ENCODE data around the gene PSTPIP2.

PSTPIP2 gene

GRCh38 chr18:45935591-45936335, 136.3 kb downstream of the PSTPIP2 start:
- DNase-seq (ENCODE audit: low read depth in 2 of 2), result no peak

Data from stimulated activated CD4-positive, alpha-beta T cell treated with anti-CD3 and anti-CD28 coated beads, Interleukin-15, amount 100 ng/mL, for 48 hours (primary cell).